Lower lobe of right lung (tissue), 2 donors: ENCODE results near the gene GMDS. TPM values are rescaled to one million over a fixed set of nuclear protein-coding genes. Genes with fewer than 3 reads are reported as not detected.

Source experiments
- ATAC-seq, 2 donors: fragments of 200-7000 bp; cut with Tn5 transposase; one replicate each; pipeline ENCODE4 v1.9.1; 2020 to 2022; ENCODE audit warnings: mild to moderate bottlenecking in 2 of 2, moderate library complexity in 2 of 2
- DNase-seq: peaks from one replicate; pipeline ENCODE4 v3.0.0-alpha.2; 2020
- H3K27ac ChIP-seq: fragments of 200-600 bp; one replicate; pipeline ENCODE4 v1.8.0; 2022
- H3K27me3 ChIP-seq: fragments of 200-600 bp; one replicate; pipeline ENCODE4 v1.8.0; 2022; ENCODE audit warnings: low read depth
- H3K36me3 ChIP-seq: fragments of 200-600 bp; one replicate; pipeline ENCODE4 v1.8.0; 2022; ENCODE audit warnings: mild to moderate bottlenecking
- H3K4me1 ChIP-seq: fragments of 200-600 bp; one replicate; pipeline ENCODE4 v1.8.0; 2022
- H3K4me3 ChIP-seq: fragments of 200-600 bp; one replicate; pipeline ENCODE4 v1.8.0; 2022; ENCODE audit warnings: mild to moderate bottlenecking
- H3K9me3 ChIP-seq: fragments of 200-600 bp; one replicate; pipeline ENCODE4 v1.8.0; 2022
- CTCF ChIP-seq: fragments of 200-600 bp; IDR thresholded peaks from one replicate; pipeline ENCODE4 v1.8.0; 2022; ENCODE audit warnings: antibody characterized with exemption, mild to moderate bottlenecking
- intact Hi-C: fragments of 100-400 bp; cut with DNase I; formaldehyde crosslinking; loops from one replicate; pipeline ENCODE4 v1.11.0; 2022
- total RNA-seq: library from RNA; stranded (reverse); fragmentation: NEBNext Ultra II Directional; extraction: Animal tissue kit (Norgen Biotek cat#: 25700); gene quantifications from one replicate; pipeline ENCODE4 v1.2.1, GENCODE V29; 2021
- donor health status: DM: no; HTN: yes; CAD: no; lungs with severe emphysema.

Gene GMDS
- total RNA-seq, 1 donor from 2014 or later, result 12.7 TPM

- H3K36me3 ChIP-seq, result no peaks in the 10 kb centered on the region
- H3K27me3 ChIP-seq, result no peaks in the 10 kb centered on the region
- ATAC-seq, result no peak
- no peak overlapping the region for H3K27ac ChIP-seq
- TF ChIP-seq CTCF, result no peak
- no peaks in the 10 kb centered on the region for H3K9me3 ChIP-seq
- intact Hi-C loops, result no loop called here
- DNase-seq, result no peak
- no peak overlapping the region for H3K4me3 ChIP-seq
- H3K4me1 ChIP-seq, result peaks cover 5% of the 10 kb centered on the region
These were observed 15.7 kb downstream of the GMDS start for GRCh38 chr6:2229742-2230141.

GRCh38 chr6:2229039-2229438, 16.4 kb downstream of the GMDS start:
- Histone ChIP-seq H3K4me3 (no peak overlapping the region), H3K27ac (no peak overlapping the region), H3K27me3 (no peaks in the 10 kb centered on the region), H3K36me3 (no peaks in the 10 kb centered on the region), H3K4me1 (peaks cover 5% of the 10 kb centered on the region), H3K9me3 (no peaks in the 10 kb centered on the region)
- no peak for TF ChIP-seq CTCF
- no peak for ATAC-seq
- intact Hi-C loops, result no loop called here
- no peak for DNase-seq

GRCh38 chr6:2228392-2228791, 17.0 kb downstream of the GMDS start:
- Histone ChIP-seq H3K27ac (no peak overlapping the region), H3K27me3 (no peaks in the 10 kb centered on the region), H3K4me3 (no peak overlapping the region), H3K9me3 (no peaks in the 10 kb centered on the region), H3K36me3 (no peaks in the 10 kb centered on the region), H3K4me1 (peaks cover 5% of the 10 kb centered on the region)
- ATAC-seq (no peak), DNase-seq (no peak)
- no peak for TF ChIP-seq CTCF
- intact Hi-C loops, result no loop called here

- H3K36me3 ChIP-seq, result no peaks in the 10 kb centered on the region
- DNase-seq (no peak), ATAC-seq (no peak)
- H3K9me3 ChIP-seq, result no peaks in the 10 kb centered on the region
- H3K27me3 ChIP-seq, result no peaks in the 10 kb centered on the region
- TF ChIP-seq CTCF, result no peak
- intact Hi-C loops, result no loop called here
- no peak overlapping the region for H3K27ac ChIP-seq
- no peak overlapping the region for H3K4me3 ChIP-seq
- peaks cover 15% of the 10 kb centered on the region for H3K4me1 ChIP-seq
These were observed 18.6 kb downstream of the GMDS start for GRCh38 chr6:2226775-2227174.

GRCh38 chr6:2225422-2226392, 19.7 kb downstream of the GMDS start:
- Histone ChIP-seq H3K4me3 (no peak overlapping the region), H3K27me3 (no peaks in the 10 kb centered on the region), H3K36me3 (no peaks in the 10 kb centered on the region), H3K9me3 (no peaks in the 10 kb centered on the region), H3K4me1 (peaks cover 21% of the 10 kb centered on the region), H3K27ac (no peak overlapping the region)
- intact Hi-C loops, result no loop called here
- no peak for TF ChIP-seq CTCF
- ATAC-seq, result no peak
- no peak for DNase-seq
